Glomerular visceral epithelial cell (primary cell): ENCODE data around the gene LTA4H.
"Not testable (repeated sequence)": the region's sequence is repeated elsewhere in the genome, so short reads cannot be mapped to it uniquely, and the experiment has no call there.

Source experiments
- DNase-seq: peaks from one replicate; pipeline ENCODE4 v3.0.0-alpha.2; 2016; ENCODE audit errors: extremely low spot score

The LTA4H gene

GRCh38 chr12:96035283-96036236 lies at the start of gene LTA4H:
TSS of gene LTA4H (minus strand) at chr12:96035587. CDS start at chr12:96035519, 68 bp downstream.
- DNase-seq: peak; percentile 98

GRCh38 chr12:96084624-96085023 lies 49.2 kb upstream of the LTA4H start:
- no peak for DNase-seq

DNA sequence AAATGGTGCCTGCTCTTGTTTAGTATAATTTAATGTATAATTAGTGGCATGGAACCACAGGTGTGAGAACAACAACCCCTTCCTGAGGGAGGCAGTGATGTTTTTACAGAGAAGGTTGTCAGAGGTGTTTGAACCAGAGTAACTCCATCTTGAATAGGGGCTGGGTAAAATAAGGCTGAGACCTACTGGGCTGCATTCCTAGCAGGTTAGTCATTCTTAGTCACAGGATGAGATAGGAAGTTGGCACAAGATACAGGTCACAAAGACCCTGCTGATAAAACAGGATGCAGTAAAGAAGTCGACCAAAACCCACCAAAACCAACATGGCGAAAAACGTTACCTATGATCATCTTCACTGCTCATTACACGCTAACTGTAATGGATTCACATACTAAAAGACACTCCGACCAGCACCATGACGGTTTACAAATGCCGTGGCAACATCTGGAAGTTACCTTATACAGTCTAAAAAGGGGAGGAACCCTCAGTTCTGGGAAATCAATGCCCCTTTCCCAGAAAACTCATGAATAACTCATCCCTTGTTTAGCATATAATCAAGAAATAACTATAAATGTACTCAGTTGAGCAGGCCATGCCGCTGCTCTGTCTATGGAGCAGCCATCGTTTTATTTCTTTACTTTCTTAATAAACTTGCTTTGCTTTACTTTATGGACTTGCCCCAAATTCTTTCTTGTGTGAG lies 47.8 kb upstream of the LTA4H start:
- peak; percentile 21 for DNase-seq

- no peak for DNase-seq
Measured at GRCh38 chr12:96081596-96081995, 46.2 kb upstream of the LTA4H start.

GRCh38 chr12:96078231-96079135 lies 43.1 kb upstream of the LTA4H start:
- no peak for DNase-seq

GRCh38 chr12:96077081-96077480 lies 41.7 kb upstream of the LTA4H start:
- no peak for DNase-seq

GRCh38 chr12:96075560-96075959 lies 40.2 kb upstream of the LTA4H start:
- no peak for DNase-seq

DNA sequence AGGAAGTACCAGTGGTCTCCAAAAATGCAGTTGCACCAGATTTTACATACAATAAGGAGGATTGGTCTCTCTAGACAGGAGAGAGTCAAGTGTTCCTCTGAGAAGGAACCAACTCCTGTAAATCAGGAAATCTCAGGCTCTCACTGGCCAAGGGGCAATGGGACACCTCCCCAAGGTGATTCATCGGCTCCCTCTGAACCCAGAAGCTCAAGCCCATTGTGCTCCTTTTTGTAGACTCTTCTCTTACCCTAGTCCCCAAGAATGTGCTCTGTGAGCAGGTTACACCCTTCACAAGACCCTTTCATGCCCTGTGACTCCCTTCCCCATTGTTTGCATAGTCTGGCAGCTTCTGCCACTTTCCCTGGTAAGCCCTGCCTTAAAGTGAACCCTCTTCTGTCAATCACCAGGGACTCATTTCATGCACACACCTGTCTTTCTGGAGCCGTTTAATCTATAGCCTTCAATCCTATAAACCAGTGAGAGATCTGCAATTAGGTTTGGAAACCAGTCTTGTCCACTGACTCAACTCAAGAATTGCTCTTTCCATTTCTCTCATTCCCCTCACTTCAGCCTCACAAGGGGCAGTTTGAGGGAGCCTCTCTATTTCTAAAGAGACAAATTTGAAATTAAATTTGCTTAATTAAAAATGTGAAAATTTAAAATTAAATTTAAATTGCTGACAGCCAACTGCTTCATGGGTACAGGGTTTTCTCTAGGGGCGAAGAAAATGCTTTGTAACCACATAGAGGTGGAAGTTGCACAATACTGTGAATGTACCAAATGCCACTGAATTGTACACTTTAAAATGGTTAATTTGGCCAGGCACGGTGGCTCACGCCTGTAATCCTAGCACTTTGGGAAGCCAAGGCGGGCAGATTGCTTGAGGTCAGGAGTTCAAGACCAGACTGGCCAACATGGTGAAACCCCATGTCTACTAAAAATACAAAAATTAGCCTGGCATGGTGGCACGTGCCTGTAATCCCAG lies 38.3 kb upstream of the LTA4H start:
- DNase-seq: no peak

GRCh38 chr12:96070670-96071279 lies 35.4 kb upstream of the LTA4H start:
- peak; percentile 7 for DNase-seq

DNA sequence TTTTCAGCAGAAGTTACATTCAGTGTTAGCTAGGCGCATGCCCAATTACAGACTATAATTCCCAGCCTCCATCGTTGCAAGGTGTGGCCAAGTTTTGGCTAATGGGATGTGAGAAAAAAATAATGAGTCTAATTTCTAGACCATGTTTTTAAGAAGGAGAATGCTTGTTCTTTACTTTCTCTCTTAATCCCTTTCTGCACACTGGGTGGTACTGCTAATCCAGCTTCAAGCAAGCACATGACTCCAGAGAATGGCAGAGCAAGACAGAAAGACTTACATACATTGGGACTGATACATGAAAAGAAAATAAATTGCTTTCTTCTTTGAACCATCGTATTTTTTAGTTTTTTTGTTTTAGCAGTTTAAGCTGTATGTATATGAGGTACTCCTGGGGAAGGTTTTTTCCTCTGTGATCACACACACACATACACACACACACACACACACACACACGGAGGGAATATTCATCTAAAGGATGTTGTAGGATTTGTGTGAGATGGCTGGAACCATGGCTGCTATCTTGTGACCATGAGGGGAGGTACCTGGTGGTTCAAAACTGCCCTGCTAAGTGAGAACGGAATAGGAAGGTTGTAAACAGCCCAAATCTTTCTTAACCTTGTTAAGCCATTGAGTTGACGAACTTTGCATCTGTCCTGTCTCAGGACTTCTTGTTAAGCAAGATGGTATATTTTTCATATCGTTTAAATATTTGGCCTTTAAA lies 34.3 kb upstream of the LTA4H start:
- no peak for DNase-seq

DNA sequence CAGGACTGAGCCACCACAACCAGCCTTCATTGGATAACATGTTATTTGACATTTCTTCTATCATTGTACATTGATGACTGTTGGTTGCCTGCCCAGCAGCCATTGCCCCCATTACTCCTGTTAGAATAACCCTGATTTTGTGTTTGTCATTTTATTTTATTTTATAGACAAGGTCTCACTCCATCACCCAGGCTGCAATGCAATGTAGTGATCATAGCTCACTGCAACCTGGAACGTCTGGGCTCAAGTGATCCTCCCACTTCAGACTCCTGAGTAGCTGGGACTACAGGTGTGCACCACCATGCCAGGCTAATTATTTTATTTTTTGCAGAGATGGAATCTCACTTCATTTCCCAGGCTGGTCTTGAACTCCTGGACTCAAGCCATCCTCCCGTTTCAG lies 33.2 kb upstream of the LTA4H start:
- no peak for DNase-seq

- DNase-seq: no peak
Measured at GRCh38 chr12:96068111-96068510, 32.7 kb upstream of the LTA4H start.

DNA sequence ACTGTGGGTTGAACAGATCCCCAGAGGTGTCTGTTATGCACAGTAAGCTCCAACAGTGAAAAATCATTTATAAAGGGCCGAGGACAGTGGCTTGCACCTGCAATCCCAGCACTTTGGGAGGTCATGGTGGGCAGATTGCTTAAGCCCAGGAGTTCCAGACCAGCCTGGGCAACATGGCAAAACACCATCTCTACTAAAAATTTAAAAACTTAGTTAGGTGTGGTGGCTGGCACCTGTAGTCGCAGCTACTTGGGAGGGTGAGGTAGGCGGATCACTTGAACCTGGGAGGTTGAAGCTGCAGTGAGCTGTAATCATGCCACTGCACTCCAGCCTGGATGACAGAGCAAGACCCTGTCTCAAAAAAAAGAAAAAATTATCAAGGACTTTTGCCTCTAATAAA lies 30.4 kb upstream of the LTA4H start:
- DNase-seq: not testable (repeated sequence)

DNA sequence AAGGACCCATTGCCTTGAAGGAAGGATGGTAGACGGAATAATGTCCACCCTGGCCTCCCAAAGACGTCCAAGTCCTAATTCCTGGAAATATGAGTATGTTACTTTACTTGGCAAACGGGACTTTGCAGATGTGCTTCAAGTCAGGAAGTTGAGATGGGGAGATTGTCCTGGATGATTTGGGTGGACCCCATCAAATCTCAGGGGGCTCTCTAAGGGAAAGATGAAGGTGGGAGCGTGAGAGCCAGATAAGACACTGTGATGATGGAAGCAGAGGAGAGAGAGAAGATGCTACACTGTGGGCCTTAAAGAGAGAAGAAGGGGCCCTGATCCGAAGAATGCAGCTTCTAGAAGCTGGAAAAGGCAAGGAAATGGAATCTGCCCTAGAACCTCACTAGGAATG lies 29.6 kb upstream of the LTA4H start:
- no peak for DNase-seq

DNA sequence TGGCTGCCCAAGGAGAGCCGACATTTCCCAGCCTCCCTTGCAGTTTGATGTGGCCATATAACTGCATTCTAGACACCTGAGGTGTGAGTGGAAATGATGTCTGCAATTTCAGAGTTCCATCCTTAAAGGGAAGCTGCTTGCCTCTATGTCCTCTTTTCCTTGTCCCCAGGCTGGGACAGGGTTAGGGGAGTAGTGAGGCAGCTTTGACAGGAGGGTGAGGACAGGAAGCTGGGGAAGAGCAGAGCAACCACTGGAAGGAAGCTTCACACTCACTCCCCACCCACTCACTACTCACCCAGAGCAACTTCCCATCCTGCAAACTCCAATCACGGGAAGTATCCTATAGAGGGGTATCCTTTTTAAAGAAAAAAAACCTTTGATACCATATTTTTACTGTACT lies 28.9 kb upstream of the LTA4H start:
- DNase-seq: no peak

- no peak for DNase-seq
Measured at GRCh38 chr12:96063046-96063445, 27.7 kb upstream of the LTA4H start.

- DNase-seq: peak; percentile 76
Measured at GRCh38 chr12:96061864-96062453, 26.6 kb upstream of the LTA4H start.

DNA sequence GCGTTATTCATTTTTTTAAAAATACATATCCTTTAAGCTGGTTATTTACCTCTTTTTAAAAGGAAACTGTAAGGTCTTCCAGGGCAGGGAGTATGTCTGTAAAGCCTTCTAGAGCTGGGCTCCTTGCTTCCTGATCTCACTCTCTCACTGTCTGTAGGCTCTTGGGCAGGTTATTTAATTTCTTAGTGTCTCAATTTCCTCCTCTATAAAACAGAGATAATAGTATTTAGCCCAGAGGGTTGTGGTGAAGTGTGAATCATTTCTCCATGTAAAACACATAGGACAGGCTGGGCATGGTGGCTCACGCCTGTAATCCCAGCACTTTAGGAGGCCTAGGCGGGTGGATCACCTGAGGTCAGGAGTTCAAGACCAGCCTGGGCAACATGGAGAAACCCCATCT lies 25.9 kb upstream of the LTA4H start:
- DNase-seq: no peak

DNA sequence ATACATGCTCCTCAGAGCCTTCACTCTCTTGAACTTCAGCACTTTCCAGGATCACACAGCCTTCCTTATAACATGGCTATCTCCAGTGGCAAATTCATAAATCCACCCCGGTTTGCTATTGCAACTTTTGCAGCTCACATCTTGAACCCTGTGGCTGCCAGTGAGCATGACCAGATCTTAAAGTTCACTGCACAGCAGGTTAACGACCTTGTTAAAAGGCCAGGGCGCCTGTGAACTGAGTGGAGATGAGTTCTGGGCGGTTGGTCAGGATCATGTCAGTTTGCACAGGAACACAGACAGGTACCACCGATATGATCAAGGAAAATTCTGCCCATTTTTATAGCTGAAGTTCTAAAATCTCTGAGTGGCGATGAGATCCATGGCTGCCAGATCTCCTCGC lies 24.7 kb upstream of the LTA4H start:
- no peak for DNase-seq
